DMS153 treated with DMSO at 0.1 percent for 48 hours (cell line): ENCODE data around the gene SCO2.

Experiments
- DNase-seq: peaks from one replicate; lab custom pipeline; 2025; ENCODE audit not compliant: unreplicated experiment; lab: John Stamatoyannopoulos, UW

SCO2 gene

GRCh38 chr22:50482107-50483074 lies 43.0 kb downstream of the SCO2 start:
- no peak for DNase-seq

GRCh38 chr22:50481440-50482106 lies 43.8 kb downstream of the SCO2 start, which contains the start of gene ADM2:
Gene ADM2 (plus strand): TSS chr22:50481543. CDS start chr22:50481848, 305 bp downstream.
- no peak for DNase-seq

GRCh38 chr22:50481045-50481439 lies 44.4 kb downstream of the SCO2 start:
- DNase-seq: no peak

GRCh38 chr22:50479721-50480120 lies 45.7 kb downstream of the SCO2 start:
- DNase-seq: no peak

GRCh38 chr22:50477923-50478322 lies 47.5 kb downstream of the SCO2 start:
- no peak for DNase-seq

GRCh38 chr22:50476868-50477267 lies 48.5 kb downstream of the SCO2 start:
- no peak for DNase-seq

- no peak for DNase-seq
Observed at GRCh38 chr22:50475652-50476002, 49.8 kb downstream of the SCO2 start.

GRCh38 chr22:50474710-50475651 lies 50.4 kb downstream of the SCO2 start, which contains the start of gene SBF1:
Gene SBF1 (minus strand): TSS chr22:50475035. CDS start chr22:50474840, 195 bp downstream.
- peak; percentile 72 for DNase-seq

- DNase-seq: no peak
Observed at GRCh38 chr22:50473855-50474671, 51.3 kb downstream of the SCO2 start.
